ENCODE results near the gene CCDC57.

CCDC57 gene

GRCh38 chr17:82101767-82102679 lies 110.6 kb downstream of the CCDC57 start:
- no peak for DNase-seq

DNA sequence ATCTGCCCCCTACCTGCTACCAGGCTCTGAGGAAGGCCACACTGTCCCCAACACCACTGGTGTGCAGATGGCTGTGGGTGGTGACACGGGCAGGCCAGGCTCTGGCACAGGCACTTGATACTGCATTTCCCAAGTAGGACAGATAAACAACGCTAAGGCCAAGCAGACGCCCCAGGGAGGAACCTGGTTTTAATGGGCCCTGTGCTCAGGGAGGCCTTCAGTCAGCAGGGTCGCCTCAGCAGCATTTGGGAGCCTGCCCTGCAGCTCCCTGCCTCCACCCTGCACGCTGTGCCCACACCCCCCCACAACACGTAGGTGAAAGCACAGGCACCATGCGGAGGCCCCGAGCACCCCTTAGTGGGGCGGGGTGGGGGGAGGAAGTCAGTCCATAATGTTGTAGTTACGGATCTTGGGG lies 111.3 kb downstream of the CCDC57 start:
- no peak for DNase-seq

DNA sequence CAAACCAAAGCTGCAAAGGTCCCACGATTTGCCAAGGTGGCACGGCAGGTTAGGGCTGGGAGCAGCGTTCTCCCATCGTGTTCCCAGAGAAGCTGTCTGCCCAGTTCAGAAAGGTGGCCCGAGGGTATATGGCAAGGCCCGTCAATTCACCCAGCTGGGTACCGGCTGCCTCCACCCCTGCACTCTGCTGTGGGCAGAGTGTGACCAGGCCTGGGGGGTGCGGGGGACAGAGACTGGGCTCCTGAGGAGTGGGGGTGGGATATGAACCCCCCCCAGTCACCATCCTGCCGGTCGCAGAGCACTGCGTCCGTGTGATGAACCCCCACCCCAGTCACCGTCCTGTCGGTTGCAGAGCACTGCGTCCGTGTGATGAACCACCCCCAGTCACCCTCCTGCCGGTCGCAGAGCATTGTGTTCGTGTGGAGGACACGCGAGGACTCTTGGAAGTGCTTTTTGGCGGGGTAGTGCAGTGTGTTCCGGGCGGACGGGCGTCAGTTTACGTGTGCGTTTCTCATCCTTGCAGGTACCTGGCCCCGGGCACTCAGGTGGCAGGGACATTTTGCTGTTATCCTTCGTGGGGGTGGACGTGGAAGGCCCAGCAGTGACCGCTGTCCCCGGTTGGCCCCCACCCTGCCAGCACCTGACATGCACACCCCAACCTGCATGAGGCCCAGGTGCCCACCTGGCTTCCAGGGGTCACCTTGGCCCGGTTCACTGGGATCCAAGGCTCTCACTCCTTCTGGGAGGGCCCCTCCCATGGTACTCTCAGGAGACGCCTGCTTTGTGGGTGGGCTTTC lies 111.9 kb downstream of the CCDC57 start:
- DNase-seq: no peak

- DNase-seq: no peak
These were observed 113.5 kb downstream of the CCDC57 start for GRCh38 chr17:82098939-82099763.

DNA sequence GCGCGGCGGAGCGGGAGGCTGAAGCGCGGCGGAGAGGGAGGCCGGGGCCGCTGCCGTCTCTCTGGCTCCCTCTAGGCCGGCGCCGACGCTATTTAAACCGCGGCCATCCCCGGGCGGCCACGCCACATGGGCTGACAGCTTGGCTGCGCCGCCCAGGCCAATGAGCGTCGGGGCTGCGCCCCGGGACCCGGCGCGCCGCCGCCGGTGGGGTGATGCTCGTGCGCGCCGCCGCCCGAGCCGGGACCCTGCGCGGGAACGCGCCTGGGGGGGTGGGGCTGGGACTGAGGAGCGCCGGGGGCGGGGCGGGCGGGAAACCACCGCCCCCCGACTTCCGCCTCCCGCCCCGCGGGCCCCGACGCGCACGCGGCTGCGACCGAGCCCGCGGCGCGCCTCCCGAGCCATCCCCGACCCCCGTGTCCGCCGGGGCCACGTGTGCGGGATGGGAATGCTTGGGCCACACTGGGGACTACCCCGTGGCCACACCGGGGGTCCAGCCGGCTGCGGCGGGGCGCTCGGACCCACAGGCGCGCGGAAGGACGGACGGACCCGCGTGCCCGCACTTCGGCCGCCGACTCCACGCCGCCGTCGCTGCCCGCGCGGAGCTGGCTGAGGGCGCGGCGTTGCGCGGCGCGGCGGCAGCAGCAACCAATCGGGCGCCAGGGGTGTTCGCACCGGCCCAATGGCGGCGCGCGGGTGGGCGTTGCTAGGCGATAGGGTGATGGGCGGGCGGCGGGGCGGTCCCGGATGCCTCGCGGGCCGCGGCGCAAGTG lies 114.3 kb downstream of the CCDC57 start, which contains the start of gene FASN:
Gene FASN, minus strand, starts transcription at position 68 of the 770 bp plus-strand sequence. CDS start 1,791 bp downstream, outside the sequence.
- DNase-seq: peak; percentile 97

GRCh38 chr17:82097919-82098168 lies 114.8 kb downstream of the CCDC57 start:
- no peak for DNase-seq

- DNase-seq: peak; percentile 33
These were observed 115.3 kb downstream of the CCDC57 start for GRCh38 chr17:82097184-82097918.

DNA sequence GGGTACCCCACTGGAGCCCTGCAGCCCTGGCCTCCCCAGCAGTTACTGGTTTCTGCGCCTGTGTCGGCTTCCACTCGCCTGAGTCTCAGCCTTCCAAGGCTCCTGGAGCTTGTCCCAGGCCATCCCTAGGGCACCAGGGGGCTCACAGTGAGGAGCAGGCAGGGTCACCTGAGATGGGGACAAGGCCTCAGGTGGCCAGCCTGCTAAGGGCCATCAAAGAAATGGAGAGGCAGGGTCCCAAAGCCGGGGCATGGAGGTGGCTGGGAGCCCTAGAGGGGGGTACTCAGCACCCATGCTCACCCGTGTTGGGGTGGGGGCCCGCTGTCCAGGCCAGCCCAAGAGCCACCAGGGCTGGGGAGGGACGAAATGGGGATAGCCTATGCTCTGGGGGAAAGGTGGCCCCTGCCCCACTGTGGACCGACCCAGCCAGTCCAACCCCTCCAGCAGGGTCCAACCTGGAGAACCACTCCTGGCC lies 115.9 kb downstream of the CCDC57 start:
- no peak for DNase-seq

DNA sequence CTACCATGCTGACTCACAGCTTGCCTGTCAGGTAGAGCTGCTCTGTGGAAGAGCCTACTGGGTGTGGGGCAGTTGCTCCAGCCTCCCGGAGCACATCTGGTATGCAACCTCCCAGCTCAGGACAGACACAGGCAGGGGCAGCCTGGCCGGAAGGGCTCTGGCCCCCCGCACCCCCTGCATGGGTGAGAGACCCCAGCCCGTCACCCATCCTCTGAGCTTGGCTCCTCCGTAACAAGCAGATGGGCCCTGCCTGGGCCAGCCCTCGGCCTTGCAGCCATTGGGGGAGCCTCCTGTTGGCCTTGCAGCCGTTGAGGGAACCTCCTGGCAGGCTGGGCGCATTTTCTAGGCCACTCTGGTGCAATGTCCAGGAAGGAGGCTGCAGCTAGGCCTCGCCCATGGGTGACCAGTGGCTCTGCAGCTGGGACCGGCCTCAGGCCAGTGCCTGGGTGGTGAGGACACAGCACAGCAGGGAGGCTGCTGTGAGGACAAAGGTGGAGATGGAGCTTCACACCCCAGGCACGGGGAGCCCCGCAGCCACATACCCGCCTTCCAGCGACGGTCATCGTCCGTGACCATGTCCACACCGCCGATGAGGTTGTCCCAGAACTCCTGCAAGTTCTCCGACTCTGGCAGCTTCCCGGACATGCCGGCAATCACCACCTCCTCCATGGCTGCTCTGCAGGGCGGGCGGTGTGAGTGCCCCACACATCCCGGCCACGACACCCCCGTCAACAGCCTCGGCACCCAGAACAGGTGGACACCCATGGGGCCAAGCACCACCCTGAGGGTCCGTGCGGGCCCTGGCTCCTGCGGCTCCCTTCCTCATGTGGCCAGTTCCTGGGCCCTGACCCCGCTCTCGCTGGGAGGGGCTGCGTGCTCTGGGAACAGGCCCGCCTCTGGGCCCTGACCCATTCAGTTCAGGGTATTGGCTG lies 116.6 kb downstream of the CCDC57 start:
- no peak for DNase-seq

GRCh38 chr17:82094931-82095776 lies 117.5 kb downstream of the CCDC57 start:
- no peak for DNase-seq

DNA sequence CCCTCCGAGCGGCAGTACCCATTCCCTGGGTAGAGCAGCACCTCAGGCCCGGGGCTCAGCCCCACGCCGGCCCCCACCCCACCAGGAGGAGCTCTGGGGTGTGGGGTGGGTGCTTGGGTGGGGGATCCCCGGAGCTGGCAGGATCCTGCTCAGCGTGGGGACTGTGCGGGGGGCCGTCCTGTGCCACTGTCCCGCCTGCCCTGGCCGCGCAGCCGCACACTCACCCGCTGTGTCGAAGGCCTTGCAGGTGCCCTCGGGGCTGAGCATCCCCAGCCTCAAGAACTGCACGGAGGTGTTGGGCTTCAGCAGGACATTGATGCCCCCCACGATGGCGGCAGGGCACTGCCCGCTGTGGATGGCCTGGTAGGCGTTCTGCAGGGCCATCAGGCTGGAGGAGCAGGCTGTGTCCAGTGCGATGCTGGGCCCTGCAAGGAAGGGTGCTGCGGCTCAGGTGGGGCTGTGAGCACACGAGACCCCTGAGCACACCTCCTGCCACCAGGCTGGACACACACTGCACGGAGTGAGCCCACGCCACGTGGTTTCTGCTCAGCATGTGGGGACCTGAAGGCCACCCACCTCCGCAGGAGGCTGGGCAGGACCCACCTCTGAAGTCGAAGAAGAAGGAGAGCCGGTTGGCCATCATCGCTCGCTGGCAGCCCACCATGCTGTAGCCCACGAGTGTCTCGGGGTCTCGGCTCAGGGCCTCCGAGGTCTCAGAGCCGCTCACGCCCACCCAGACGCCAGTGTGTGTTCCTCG lies 119.5 kb downstream of the CCDC57 start:
- no peak for DNase-seq

GRCh38 chr17:82092628-82092994 lies 120.0 kb downstream of the CCDC57 start:
- no peak for DNase-seq

DNA sequence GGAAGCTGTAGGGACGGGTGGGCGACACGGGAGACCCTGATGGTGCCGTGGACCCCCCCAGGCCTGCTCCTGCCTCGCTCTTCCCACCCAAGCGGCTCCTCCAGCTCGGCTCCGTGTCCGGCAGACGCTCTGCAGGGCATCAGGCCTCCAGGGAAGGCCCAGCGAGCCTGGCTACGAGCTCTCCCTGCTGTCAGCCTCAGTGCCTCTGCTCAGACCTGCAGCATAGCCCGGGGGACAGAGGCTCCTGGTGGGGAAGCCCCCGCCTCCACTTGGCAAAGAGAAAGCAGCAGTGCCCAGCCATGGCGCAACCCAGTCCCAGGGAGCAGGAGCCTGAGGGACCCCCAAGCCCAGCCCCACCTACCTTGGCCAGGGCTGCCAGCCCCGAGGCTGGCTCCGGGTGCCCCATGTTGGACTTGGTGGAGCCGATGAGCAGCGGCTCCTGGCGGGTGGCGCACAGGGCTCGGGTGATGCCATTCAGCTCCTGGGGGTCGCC lies 120.5 kb downstream of the CCDC57 start:
- no peak for DNase-seq

- no peak for DNase-seq
These were observed 121.2 kb downstream of the CCDC57 start for GRCh38 chr17:82091264-82092066.

DNA sequence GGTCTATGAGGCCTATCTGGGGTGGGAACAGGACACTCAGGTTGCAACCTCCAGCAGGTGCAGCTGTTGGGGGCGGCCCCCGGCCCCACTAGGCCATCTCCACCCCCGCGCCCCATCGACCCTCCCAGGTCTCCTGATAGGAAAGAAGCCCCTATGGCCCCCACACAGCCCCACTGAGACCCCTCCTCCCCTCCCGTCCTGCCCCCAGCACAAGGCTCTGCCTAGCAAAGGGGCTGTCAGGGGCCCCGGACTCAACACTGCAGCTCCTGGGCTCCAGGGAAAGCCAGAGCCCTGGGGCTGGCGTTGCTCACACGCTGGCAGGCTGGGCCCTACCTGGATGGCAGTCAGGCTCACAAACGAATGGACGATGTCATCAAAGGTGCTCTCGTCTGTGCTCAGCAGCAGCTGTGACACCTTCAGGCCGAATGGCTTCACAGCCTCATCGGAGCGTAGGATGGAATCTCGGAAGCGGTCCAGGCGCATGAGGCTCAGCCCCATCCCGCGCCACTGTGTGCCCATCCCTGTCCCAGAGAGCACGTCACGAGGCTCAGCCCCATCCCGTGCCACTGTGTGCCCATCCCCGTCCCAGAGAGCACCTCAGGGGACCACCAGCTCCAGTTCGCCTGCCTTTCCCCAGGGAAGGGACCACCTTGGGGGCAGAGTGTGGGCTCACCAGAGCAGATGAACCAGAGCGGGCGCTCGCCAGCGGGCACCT lies 121.9 kb downstream of the CCDC57 start:
- DNase-seq: no peak

DNA sequence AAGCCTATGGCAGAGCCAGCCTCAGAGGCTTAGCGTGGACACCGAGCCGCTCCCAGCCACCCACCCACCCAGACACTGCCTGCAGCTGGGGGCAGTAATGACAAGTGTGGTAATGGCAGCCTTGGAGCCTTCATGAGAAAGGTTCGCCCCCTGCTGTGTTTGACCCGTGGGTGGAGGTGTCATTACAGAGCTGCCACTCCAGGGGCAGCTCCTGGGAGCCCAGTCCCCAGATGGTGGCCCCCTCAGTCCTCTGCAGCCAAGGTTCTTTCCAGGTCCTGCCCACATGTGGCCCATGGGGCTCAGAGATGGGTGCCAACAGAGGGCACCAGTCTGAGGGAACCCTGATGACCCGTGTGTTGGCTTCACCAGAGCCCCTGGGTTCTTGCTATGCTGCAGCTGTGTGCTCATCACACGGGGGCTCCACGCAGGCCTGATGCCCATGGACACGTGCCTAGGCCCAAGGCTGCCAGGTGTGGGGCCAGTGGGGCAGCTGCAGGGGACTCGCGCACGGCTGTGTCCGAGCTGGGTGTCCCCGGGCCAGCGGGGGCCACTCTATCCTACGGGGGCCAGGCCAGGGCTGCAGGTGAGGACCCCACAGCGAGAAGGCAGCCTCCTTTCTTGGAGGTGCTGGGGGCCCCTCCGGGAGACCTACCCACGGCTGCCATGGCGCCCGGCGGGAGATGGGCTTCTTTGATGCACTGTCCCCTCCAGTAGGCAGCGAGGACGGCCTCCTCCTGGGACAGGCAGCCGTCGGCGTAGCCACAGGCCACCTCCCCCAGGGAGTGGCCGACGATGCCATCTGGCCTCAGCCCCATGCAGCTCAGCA lies 122.7 kb downstream of the CCDC57 start:
- DNase-seq: no peak
